Natural killer cell treated with Interleukin-12 subunit alpha and Interleukin-12 subunit beta and Interleukin-15 and Interleukin-18, amount 100 ng/mL, for 72 hours (primary cell): ENCODE data around the gene OBSCN. TPM values are rescaled to one million over a fixed set of nuclear protein-coding genes. Genes with fewer than 3 reads are reported as not detected.

Experiments
- ATAC-seq, 2 donors: fragments of 150-1000 bp; cut with Tn5 transposase in 1 of 2; sonication (Bioruptor Pico), chemical (Tn5 transposase) in 1 of 2; 2 replicates each; pipeline ENCODE4 v1.10.0; 2021
- DNase-seq: peaks from one replicate; pipeline ENCODE4 v3.0.0; 2022; ENCODE audit warnings: low spot score
- H3K27ac Mint-ChIP-seq, 2 donors: 1 replicate in 1 of 2; 2 replicates in 1 of 2; pipeline ENCODE4 v1.8.0; 2022; ENCODE audit warnings: mixed read lengths in 2 of 2, mild to moderate bottlenecking in 1 of 2, moderate library complexity in 1 of 2
- H3K27me3 Mint-ChIP-seq, 2 donors: 1 replicate in 1 of 2; 2 replicates in 1 of 2; pipeline ENCODE4 v1.8.0; 2022; ENCODE audit warnings: mixed read lengths in 2 of 2
- H3K36me3 Mint-ChIP-seq: one replicate; pipeline ENCODE4 v1.8.0; 2022; ENCODE audit warnings: mixed read lengths
- H3K4me1 Mint-ChIP-seq, 2 donors: 1 replicate in 1 of 2; 2 replicates in 1 of 2; pipeline ENCODE4 v1.8.0; 2022; ENCODE audit warnings: low read depth in 2 of 2, mixed read lengths in 2 of 2, mild to moderate bottlenecking in 1 of 2
- H3K4me3 Mint-ChIP-seq: one replicate; pipeline ENCODE4 v1.8.0; 2022; ENCODE audit warnings: mixed read lengths
- H3K9me3 Mint-ChIP-seq: 2 replicates; pipeline ENCODE4 v1.8.0; 2022; ENCODE audit warnings: mixed read lengths
- total RNA-seq, 2 donors: library from RNA; stranded (reverse); gene quantifications; one replicate each; pipeline ENCODE4 v1.2.3, GENCODE V29; 2022

The OBSCN gene
- total RNA-seq, 2 donors from 2014 or later, result 6.4 to 12.3 TPM

DNA sequence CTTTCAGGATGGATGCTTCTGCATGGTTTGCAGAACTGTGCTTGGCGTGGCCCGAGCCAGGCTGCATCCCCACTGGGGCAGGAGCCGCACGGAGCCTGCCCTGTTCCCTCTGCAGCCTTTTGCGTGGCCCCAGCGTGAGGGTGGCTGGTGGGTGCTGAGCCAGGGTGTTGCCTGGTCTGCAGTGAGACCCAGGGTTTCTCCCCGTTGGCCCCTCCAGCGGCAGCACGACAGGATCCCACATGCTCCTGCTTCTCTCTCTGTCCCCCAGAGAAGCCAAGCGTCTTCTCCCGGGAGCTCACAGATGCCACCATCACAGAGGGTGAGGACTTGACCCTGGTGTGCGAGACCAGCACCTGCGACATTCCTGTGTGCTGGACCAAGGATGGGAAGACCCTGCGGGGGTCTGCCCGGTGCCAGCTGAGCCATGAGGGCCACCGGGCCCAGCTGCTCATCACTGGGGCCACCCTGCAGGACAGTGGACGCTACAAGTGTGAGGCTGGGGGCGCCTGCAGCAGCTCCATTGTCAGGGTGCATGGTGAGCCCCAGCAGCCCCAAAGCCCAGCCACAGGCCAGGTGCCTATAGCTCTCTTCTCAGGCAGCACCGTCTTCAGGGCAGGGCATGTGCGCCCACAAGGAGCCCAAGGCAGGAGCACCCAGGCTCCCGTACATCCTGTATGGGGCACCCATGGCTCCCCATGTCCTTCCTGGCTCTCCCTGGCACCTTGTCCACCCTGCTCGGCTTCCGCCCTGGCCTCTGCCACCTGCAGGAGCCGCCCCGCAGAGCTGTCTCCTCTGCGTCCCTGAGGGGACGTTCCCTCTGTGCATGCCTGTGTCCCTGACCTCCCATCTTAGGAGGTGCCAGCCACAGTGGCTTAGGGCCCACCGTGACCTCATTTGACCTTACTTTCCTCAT lies 78.9 kb downstream of the OBSCN start:
- H3K9me3 Mint-ChIP-seq, result no peaks in the 10 kb centered on the region
- H3K27me3 Mint-ChIP-seq, result no peaks in the 10 kb centered on the region
- DNase-seq (peak; percentile 28), ATAC-seq (no peak)
- no peak overlapping the region for H3K27ac Mint-ChIP-seq
- H3K36me3 Mint-ChIP-seq, result no peaks in the 10 kb centered on the region
- H3K4me1 Mint-ChIP-seq, result peaks cover 6 to 11% of the 10 kb centered on the region in 2 donors
- H3K4me3 Mint-ChIP-seq, result no peak overlapping the region

DNA sequence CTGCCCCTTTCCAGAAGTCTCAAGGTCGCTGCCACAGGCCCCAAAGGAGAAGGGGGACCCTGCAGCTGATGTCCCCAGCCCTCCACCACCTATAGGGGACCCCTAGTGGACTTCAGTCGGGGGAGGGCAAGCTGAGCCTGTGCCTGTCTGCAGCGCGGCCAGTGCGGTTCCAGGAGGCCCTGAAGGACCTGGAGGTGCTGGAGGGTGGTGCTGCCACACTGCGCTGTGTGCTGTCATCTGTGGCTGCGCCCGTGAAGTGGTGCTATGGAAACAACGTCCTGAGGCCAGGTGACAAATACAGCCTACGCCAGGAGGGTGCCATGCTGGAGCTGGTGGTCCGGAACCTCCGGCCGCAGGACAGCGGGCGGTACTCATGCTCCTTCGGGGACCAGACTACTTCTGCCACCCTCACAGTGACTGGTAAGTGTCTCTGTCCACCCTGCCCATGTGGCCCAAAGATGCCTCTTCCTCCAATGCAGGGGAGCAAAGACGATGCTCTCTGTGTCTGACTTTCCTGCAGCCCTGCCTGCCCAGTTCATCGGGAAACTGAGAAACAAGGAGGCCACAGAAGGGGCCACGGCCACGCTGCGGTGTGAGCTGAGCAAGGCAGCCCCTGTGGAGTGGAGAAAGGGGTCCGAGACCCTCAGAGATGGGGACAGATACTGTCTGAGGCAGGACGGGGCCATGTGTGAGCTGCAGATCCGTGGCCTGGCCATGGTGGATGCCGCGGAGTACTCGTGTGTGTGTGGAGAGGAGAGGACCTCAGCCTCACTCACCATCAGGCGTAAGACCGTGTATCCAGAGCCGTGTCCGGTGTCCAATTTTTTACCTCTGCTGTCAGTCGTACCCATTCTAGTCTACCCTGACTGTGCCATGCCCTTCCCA lies 79.9 kb downstream of the OBSCN start:
- H3K27ac Mint-ChIP-seq, result no peak overlapping the region
- DNase-seq, result peak; percentile 44

DNA sequence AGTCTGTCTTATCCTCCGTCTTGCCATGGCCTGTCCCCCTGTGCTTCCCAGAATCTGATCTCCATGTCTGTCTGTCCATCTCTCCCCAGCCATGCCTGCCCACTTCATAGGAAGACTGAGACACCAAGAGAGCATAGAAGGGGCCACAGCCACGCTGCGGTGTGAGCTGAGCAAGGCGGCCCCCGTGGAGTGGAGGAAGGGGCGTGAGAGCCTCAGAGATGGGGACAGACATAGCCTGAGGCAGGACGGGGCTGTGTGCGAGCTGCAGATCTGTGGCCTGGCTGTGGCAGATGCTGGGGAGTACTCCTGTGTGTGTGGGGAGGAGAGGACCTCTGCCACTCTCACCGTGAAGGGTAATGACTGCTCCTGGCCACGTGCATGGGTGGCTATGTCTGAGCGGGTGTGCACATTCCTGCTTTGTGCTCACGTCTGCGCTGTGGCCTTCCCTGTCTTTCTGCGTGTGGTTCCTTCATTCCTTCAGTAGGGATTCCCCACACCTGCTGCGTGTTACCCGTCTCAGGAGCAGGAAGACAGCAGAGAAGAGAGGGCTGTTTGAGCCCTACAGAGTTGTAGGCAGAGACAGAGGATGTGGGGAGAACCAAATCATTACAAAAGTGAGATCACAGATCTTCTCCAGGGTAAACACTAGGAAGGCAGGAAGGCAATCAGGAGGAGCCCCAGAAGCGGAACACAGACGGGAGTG lies 80.8 kb downstream of the OBSCN start:
- Mint-ChIP-seq H3K9me3 (no peaks in the 10 kb centered on the region), H3K4me1 (peaks cover 6 to 11% of the 10 kb centered on the region in 2 donors), H3K27me3 (no peaks in the 10 kb centered on the region), H3K36me3 (no peaks in the 10 kb centered on the region), H3K4me3 (peak overlapping the region; percentile 4), H3K27ac (peak overlapping the region in 1 of 2 donors; percentile 40)
- DNase-seq, result peak; percentile 34
- ATAC-seq, result no peak

More for the DNA sequence above, 79.9 kb downstream of the OBSCN start:
- no peaks in the 10 kb centered on the region for H3K36me3 Mint-ChIP-seq
- H3K4me3 Mint-ChIP-seq, result no peak overlapping the region
- peaks cover 6 to 11% of the 10 kb centered on the region in 2 donors for H3K4me1 Mint-ChIP-seq
- H3K27me3 Mint-ChIP-seq, result no peaks in the 10 kb centered on the region
- H3K9me3 Mint-ChIP-seq, result no peaks in the 10 kb centered on the region
- no peak for ATAC-seq

DNA sequence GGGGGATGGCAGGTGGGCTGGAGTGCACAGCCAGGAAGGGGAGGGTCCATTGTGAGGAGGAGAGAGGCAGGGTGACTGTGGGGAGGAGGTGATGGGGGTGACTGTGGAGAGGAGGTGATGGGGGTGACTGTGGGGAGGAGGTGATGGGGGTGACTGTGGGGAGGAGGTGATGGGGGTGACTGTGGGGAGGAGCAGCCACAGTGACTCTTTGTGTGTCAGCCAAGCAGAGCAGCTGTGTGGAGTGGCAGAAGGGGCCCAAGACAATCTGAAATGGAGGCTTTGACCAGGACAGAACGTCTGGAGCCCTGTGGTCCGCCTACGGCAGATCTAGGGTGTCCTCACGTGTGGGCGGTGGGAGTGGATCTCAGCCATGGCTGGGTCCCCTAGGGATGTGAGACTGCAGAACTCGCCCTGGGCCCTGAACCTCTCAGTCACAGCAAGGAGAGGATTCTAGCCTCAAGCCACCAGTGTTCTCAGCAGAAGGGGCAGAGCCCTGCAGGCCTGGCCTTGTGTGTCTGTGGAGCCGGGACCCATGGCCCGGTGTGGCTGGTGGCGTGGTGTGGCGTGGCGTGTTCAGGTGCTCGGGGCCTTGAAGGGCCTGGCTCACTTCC lies 81.5 kb downstream of the OBSCN start:
- ATAC-seq (no peak), DNase-seq (peak; percentile 35)
- H3K9me3 Mint-ChIP-seq, result no peaks in the 10 kb centered on the region
- peaks cover 6 to 11% of the 10 kb centered on the region in 2 donors for H3K4me1 Mint-ChIP-seq
- H3K27ac Mint-ChIP-seq, result peak overlapping the region in 1 of 2 donors; percentile 40
- H3K36me3 Mint-ChIP-seq, result no peaks in the 10 kb centered on the region
- peak overlapping the region; percentile 4 for H3K4me3 Mint-ChIP-seq
- no peaks in the 10 kb centered on the region for H3K27me3 Mint-ChIP-seq

DNA sequence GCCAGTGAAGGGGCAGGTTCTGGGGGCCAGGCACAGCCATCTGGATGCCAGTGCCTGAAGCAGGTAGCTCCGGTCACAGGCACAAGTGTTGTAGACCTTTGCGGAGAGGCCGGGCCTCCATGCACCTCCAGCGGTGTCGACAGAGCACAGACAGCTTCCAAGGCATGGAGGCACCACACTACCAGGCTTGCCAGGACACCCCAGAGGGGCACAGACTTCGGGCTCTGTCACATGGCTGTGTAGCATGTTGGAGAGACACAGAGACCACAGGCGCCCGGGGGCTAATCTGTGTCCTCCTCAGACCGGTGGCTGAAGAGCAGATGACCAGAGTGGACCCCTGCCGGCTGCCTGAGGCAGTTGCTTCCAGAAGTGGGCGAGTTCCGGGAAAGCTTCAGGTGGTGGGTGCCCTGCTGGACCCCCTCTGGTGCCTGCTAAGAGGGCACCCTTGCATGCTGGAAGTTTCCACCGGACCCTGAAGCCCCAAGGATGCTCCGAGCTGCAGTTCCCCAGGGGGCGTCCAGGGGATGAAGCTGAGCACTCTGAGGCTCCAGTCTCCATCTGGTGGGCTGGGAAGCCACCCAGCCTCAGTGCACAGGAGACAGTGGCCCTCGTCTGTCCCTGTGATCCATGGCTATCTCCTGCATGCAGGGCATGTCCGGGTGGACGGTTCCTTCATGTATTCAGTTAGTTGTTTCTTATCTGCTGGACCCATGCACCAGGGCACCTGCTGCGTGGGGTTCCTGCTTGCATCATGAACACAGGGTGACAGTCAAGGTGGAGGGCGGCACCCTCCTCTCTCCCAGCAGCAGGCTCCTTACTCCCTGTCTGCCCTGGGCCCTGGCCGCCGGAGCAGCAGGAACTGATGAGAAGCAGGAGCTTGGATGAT lies 82.4 kb downstream of the OBSCN start:
- DNase-seq (peak; percentile 57), ATAC-seq (no peak)
- no peak overlapping the region for H3K4me3 Mint-ChIP-seq
- no peaks in the 10 kb centered on the region for H3K9me3 Mint-ChIP-seq
- no peak overlapping the region for H3K27ac Mint-ChIP-seq
- peaks cover 6 to 11% of the 10 kb centered on the region in 2 donors for H3K4me1 Mint-ChIP-seq
- no peaks in the 10 kb centered on the region for H3K36me3 Mint-ChIP-seq
- no peaks in the 10 kb centered on the region for H3K27me3 Mint-ChIP-seq

DNA sequence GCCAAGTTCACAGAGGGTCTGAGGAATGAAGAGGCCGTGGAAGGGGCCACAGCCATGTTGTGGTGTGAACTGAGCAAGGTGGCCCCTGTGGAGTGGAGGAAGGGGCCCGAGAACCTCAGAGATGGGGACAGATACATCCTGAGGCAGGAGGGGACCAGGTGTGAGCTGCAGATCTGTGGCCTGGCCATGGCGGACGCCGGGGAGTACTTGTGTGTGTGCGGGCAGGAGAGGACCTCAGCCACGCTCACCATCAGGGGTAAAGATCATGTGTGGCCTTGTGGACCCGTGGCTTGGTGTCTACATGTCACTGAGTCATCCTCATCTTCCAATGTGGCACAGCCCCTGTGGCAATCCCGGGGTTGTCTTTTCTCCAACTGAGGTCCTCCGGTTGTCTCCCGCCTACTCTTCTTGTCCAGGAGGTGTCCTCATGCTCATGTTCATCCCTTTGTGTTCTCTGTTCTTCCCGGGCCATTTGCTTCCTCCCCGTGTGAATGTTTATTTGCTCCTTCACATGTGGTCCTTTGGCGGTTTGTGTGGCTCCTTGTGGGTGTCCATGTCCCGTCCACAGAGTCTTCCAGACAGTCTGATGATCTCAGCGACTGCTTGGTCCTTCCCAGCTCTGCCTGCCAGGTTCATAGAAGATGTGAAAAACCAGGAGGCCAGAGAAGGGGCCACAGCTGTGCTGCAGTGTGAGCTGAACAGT lies 84.2 kb downstream of the OBSCN start:
- DNase-seq (peak; percentile 32), ATAC-seq (no peak)
- Mint-ChIP-seq H3K4me3 (no peak overlapping the region), H3K27ac (no peak overlapping the region), H3K27me3 (no peaks in the 10 kb centered on the region), H3K36me3 (no peaks in the 10 kb centered on the region), H3K4me1 (peaks cover 6 to 11% of the 10 kb centered on the region in 2 donors), H3K9me3 (peaks cover 2% of the 10 kb centered on the region)

DNA sequence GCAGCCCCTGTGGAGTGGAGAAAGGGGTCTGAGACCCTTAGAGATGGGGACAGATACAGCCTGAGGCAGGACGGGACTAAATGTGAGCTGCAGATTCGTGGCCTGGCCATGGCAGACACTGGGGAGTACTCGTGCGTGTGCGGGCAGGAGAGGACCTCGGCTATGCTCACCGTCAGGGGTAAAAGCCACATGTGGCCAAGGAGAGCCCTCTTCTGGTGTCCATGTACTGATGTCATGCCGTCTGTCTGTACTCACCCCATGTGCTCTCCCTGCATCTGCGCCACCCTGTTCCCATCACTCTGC lies 84.7 kb downstream of the OBSCN start:
- Mint-ChIP-seq H3K27ac (no peak overlapping the region), H3K4me3 (no peak overlapping the region), H3K4me1 (peaks cover 6 to 11% of the 10 kb centered on the region in 2 donors), H3K9me3 (peaks cover 4% of the 10 kb centered on the region), H3K36me3 (no peaks in the 10 kb centered on the region), H3K27me3 (no peaks in the 10 kb centered on the region)
- ATAC-seq (no peak), DNase-seq (peak; percentile 37)

GRCh38 chr1:228293393-228293792 lies 85.5 kb downstream of the OBSCN start:
- Mint-ChIP-seq H3K27me3 (no peaks in the 10 kb centered on the region), H3K4me3 (no peak overlapping the region), H3K9me3 (peaks cover 4% of the 10 kb centered on the region), H3K36me3 (no peaks in the 10 kb centered on the region), H3K4me1 (peaks cover 6 to 10% of the 10 kb centered on the region in 2 donors), H3K27ac (no peak overlapping the region)
- no peak for ATAC-seq
- peak; percentile 44 for DNase-seq

DNA sequence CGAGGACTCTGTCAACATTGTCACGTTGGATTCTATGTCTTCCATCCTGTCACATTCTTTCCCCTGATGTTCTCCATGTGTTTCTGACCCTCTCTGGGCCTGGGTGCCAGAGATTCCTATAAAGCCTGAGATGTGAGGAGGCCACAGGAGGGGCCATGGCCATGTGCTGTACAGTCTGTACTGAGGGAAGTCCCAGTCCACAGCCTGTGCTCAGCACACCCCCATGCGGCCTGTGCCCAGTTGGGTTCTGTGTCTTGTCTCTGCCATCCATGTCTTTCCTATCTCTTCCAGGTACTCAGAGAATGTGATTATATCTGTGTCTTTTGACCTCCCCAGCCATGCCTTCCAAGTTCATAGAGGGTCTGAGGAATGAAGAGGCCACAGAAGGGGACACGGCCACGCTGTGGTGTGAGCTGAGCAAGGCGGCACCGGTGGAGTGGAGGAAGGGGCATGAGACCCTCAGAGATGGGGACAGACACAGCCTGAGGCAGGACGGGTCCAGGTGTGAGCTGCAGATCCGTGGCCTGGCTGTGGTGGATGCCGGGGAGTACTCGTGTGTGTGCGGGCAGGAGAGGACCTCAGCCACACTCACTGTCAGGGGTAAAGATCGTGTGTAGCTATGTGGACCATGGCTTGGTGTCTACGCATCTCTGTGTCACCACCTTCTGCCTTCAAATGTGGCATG lies 86.1 kb downstream of the OBSCN start:
- Mint-ChIP-seq H3K36me3 (no peaks in the 10 kb centered on the region), H3K4me3 (no peak overlapping the region), H3K27me3 (no peaks in the 10 kb centered on the region), H3K9me3 (peaks cover 4% of the 10 kb centered on the region), H3K4me1 (peaks cover 3 to 4% of the 10 kb centered on the region in 2 donors), H3K27ac (no peak overlapping the region)
- ATAC-seq (no peak), DNase-seq (no peak)

- Mint-ChIP-seq H3K36me3 (no peaks in the 10 kb centered on the region), H3K9me3 (peaks cover 4% of the 10 kb centered on the region), H3K27me3 (no peaks in the 10 kb centered on the region), H3K4me3 (no peak overlapping the region), H3K27ac (no peak overlapping the region), H3K4me1 (no peaks in the 10 kb centered on the region)
- ATAC-seq (no peak), DNase-seq (no peak)
Measured at GRCh38 chr1:228294717-228295116, 86.9 kb downstream of the OBSCN start.

GRCh38 chr1:228295201-228295600 lies 87.4 kb downstream of the OBSCN start:
- no peaks in the 10 kb centered on the region for H3K36me3 Mint-ChIP-seq
- DNase-seq (no peak), ATAC-seq (no peak)
- H3K27ac Mint-ChIP-seq, result no peak overlapping the region
- no peaks in the 10 kb centered on the region for H3K4me1 Mint-ChIP-seq
- no peaks in the 10 kb centered on the region for H3K27me3 Mint-ChIP-seq
- peaks cover 4% of the 10 kb centered on the region for H3K9me3 Mint-ChIP-seq
- H3K4me3 Mint-ChIP-seq, result no peak overlapping the region

- Mint-ChIP-seq H3K4me3 (no peak overlapping the region), H3K27ac (no peak overlapping the region)
- ATAC-seq, result no peak
Measured at GRCh38 chr1:228295981-228296380, 88.1 kb downstream of the OBSCN start.

More at GRCh38 chr1:228295981-228296380, 88.1 kb downstream of the OBSCN start:
- peaks cover 6% of the 10 kb centered on the region for H3K9me3 Mint-ChIP-seq
- no peaks in the 10 kb centered on the region for H3K27me3 Mint-ChIP-seq
- H3K36me3 Mint-ChIP-seq, result no peaks in the 10 kb centered on the region
- no peak for DNase-seq
- no peaks in the 10 kb centered on the region for H3K4me1 Mint-ChIP-seq
